ENCODE results near the gene IFNLR1.

- TF ChIP-seq, protein P1, sequence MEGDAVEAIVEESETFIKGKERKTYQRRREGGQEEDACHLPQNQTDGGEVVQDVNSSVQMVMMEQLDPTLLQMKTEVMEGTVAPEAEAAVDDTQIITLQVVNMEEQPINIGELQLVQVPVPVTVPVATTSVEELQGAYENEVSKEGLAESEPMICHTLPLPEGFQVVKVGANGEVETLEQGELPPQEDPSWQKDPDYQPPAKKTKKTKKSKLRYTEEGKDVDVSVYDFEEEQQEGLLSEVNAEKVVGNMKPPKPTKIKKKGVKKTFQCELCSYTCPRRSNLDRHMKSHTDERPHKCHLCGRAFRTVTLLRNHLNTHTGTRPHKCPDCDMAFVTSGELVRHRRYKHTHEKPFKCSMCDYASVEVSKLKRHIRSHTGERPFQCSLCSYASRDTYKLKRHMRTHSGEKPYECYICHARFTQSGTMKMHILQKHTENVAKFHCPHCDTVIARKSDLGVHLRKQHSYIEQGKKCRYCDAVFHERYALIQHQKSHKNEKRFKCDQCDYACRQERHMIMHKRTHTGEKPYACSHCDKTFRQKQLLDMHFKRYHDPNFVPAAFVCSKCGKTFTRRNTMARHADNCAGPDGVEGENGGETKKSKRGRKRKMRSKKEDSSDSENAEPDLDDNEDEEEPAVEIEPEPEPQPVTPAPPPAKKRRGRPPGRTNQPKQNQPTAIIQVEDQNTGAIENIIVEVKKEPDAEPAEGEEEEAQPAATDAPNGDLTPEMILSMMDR (IDR thresholded peaks at IDR 0.05) = no peak
- no peak for TF ChIP-seq POLR2A (IDR thresholded peaks at IDR 0.05)
These were observed 78.0 kb downstream of the IFNLR1 start for GRCh38 chr1:24109166-24109483.
